Measurements from ENCODE around the gene RAC3.

GRCh38 chr17:82050761-82051641 lies 19.5 kb downstream of the RAC3 start:
- TF ChIP-seq RAD21 (conservative IDR thresholded peaks at IDR 0.05 in 1 of 2, IDR thresholded peaks at IDR 0.05 in 1 of 2) (no peak), HDAC2 (IDR thresholded peaks at IDR 0.05) (no peak), CTCF (IDR thresholded peaks at IDR 0.05) (no peak), ESRRA (IDR thresholded peaks at IDR 0.05; ENCODE audit: borderline replicate concordance, low read length) (no peak), CHD2 (IDR thresholded peaks at IDR 0.05; ENCODE audit: low read length, partially characterized antibody) (no peak), BHLHE40 (IDR thresholded peaks at IDR 0.05; ENCODE audit: low read depth, low read length) (no peak), MAX (IDR thresholded peaks at IDR 0.05) (no peak), NR3C1 (IDR thresholded peaks at IDR 0.05) (no peak), ZC3H11A (IDR thresholded peaks at IDR 0.05) (no peak), POLR2A (IDR thresholded peaks at IDR 0.05; ENCODE audit: low read length) (no peak), JUN (IDR thresholded peaks at IDR 0.05) (no peak), REST (IDR thresholded peaks at IDR 0.05) (no peak), CEBPB (IDR thresholded peaks at IDR 0.05) (no peak), KDM1A (IDR thresholded peaks at IDR 0.05; ENCODE audit: low read depth) (no peak)

Measured in A549 (cell line).